ENCODE results near the gene ANLN. TPM values are rescaled to one million over a fixed set of nuclear protein-coding genes. Genes with fewer than 3 reads are reported as not detected.

Gene ANLN
- total and polyA plus RNA-seq, 9 of the 15 experiments (the other 6 are each of a cell fraction or from before 2014, with no cell fraction given): 18.1 to 66.2 (median 38.7) TPM

GRCh38 chr7:36474283-36475010 is 84.8 kb downstream of the ANLN start (continued):
- TF ChIP-seq ZFX (CRISPR knock-in tag; IDR thresholded peaks at IDR 0.05): no peak
- TF ChIP-seq SFPQ (IDR thresholded peaks at IDR 0.05; ENCODE audit: low read depth, low read length): no peak
- TF ChIP-seq ZNF609 (CRISPR knock-in tag; IDR thresholded peaks at IDR 0.05; ENCODE audit: borderline replicate concordance): no peak
- TF ChIP-seq ZNF395 (CRISPR knock-in tag; IDR thresholded peaks at IDR 0.05): no peak
- TF ChIP-seq PREB (CRISPR knock-in tag; IDR thresholded peaks at IDR 0.05): no peak
- TF ChIP-seq ZNF511 (CRISPR knock-in tag; IDR thresholded peaks at IDR 0.05): no peak
- no peak for TF ChIP-seq CBX1 (IDR thresholded peaks at IDR 0.05; ENCODE audit: low read depth)
